Endothelial cell of umbilical vein (primary cell): ENCODE results near the gene SEPTIN3. TPM values are rescaled to one million over a fixed set of nuclear protein-coding genes. Genes with fewer than 3 reads are reported as not detected.

Experiments
- BruUV-seq: library from RNA; stranded (reverse); fragments of 400-500 nt; replicated peaks from 2 replicates; lab custom pipeline; 2021; lab: Mats Ljungman, UMichigan
- CTCF ChIA-PET: fragments of 300-600, 350-600 bp; sonication (Branson Sonifier 250); formaldehyde crosslinking; loops from one replicate; lab custom pipeline; 2021; ENCODE audit warnings: antibody characterized with exemption, inconsistent platforms; lab: Charles Lee
- POLR2A ChIA-PET: fragments of 300-600, 350-600 bp; sonication (Branson Sonifier 250); formaldehyde crosslinking; loops from one replicate; lab custom pipeline; 2021; ENCODE audit warnings: antibody characterized with exemption, inconsistent platforms; lab: Charles Lee
- DNase-seq: peaks from one replicate; pipeline ENCODE4 v3.0.0-alpha.2; 2011; ENCODE audit warnings: low read depth, low spot score
- FAIRE-seq: peaks from 2 replicates; lab custom pipeline; 2011; peaks lifted over from hg19 to GRCh38; lab: Jason Lieb, UNC
- H2AFZ ChIP-seq: 2 replicates; pipeline ENCODE4 v1.6.0; 2012; ENCODE audit warnings: low read depth, low read length, control low read depth, inconsistent platforms
- H3K27ac ChIP-seq: 2 replicates; pipeline ENCODE4 v1.5.1; 2011; ENCODE audit warnings: low read depth, mild to moderate bottlenecking, control low read depth, low read length, moderate library complexity; ENCODE audit not compliant: insufficient read depth
- H3K27me3 ChIP-seq, 2 experiments: 2 replicates each; pipeline versions ENCODE4 v1.6.0 to v1.6.1; 2011; ENCODE audit warnings: low read length in 2 of 2, mixed read lengths in 1 of 2; ENCODE audit not compliant: control insufficient read depth in 2 of 2, insufficient read depth in 2 of 2
- H3K36me3 ChIP-seq, 2 experiments: 2 replicates in 1 of 2; 3 replicates in 1 of 2; pipeline ENCODE4 v1.5.1; 2011; ENCODE audit warnings: low read length in 2 of 2, mild to moderate bottlenecking in 1 of 2, moderate library complexity in 1 of 2; ENCODE audit not compliant: control insufficient read depth in 2 of 2, insufficient read depth in 2 of 2; ENCODE audit errors: extremely low read depth in 1 of 2
- H3K4me1 ChIP-seq: 3 replicates; pipeline ENCODE4 v1.5.1; 2011; ENCODE audit warnings: mild to moderate bottlenecking, low read length; ENCODE audit not compliant: control insufficient read depth, insufficient read depth; ENCODE audit errors: extremely low read depth
- H3K4me2 ChIP-seq: 2 replicates; pipeline ENCODE4 v1.6.1; 2011; ENCODE audit warnings: low read length, control low read depth, mixed read lengths; ENCODE audit not compliant: insufficient read depth
- H3K4me3 ChIP-seq, 3 experiments: fragments of 200-600 bp in 1 of 3; sonication (generic), shearing (Covaris generic) in 1 of 3; replicated peaks in 1 of 3; 2 replicates each; pipeline ENCODE4 v1.5.1; 2011 to 2016; ENCODE audit warnings: control low read depth in 3 of 3, low read length in 3 of 3, mild to moderate bottlenecking in 2 of 3, inconsistent platforms in 1 of 3, low read depth in 1 of 3, moderate library complexity in 1 of 3; ENCODE audit not compliant: insufficient read depth in 1 of 3
- H3K79me2 ChIP-seq: 2 replicates; pipeline ENCODE4 v1.6.0; 2012; ENCODE audit warnings: low read length, inconsistent platforms; ENCODE audit not compliant: control insufficient read depth, insufficient read depth
- H3K9ac ChIP-seq: replicated peaks from 2 replicates; pipeline ENCODE3; 2011; ENCODE audit warnings: low read length, control low read depth; ENCODE audit not compliant: insufficient read depth; ENCODE audit errors: extremely low read depth
- H3K9me1 ChIP-seq: replicated peaks from 3 replicates; pipeline ENCODE4 v1.6.0; 2011; ENCODE audit warnings: mild to moderate bottlenecking, low read length; ENCODE audit not compliant: control insufficient read depth, insufficient read depth; ENCODE audit errors: extremely low read depth
- H3K9me3 ChIP-seq: replicated peaks from 2 replicates; pipeline ENCODE4 v1.5.1; 2012; ENCODE audit warnings: low read length, inconsistent platforms; ENCODE audit not compliant: control insufficient read depth, insufficient read depth
- H4K20me1 ChIP-seq: replicated peaks from 2 replicates; pipeline ENCODE3; 2011; ENCODE audit warnings: mild to moderate bottlenecking, low read length; ENCODE audit not compliant: control insufficient read depth, insufficient read depth; ENCODE audit errors: extremely low read depth
- CTCF ChIP-seq, 2 donors: IDR thresholded peaks; 1 replicate in 1 of 2; 2 replicates in 1 of 2; pipeline ENCODE4 v1.5.1; 2011; ENCODE audit warnings: low read length in 2 of 2, mild to moderate bottlenecking in 2 of 2, moderate library complexity in 2 of 2, control low read depth in 1 of 2, inconsistent platforms in 1 of 2, low read depth in 1 of 2; ENCODE audit not compliant: insufficient read depth in 1 of 2; ENCODE audit errors: extremely low read depth in 1 of 2
- EZH2 ChIP-seq: IDR thresholded peaks from 2 replicates; pipeline ENCODE4 v1.6.1; 2012; ENCODE audit warnings: borderline replicate concordance, low read depth, mild to moderate bottlenecking, moderate library complexity, low read length, inconsistent platforms; ENCODE audit not compliant: severe bottlenecking
- FOS ChIP-seq: IDR thresholded peaks from 2 replicates; pipeline ENCODE4 v1.6.1; 2011; ENCODE audit warnings: mild to moderate bottlenecking, low read length, moderate library complexity, borderline replicate concordance; ENCODE audit not compliant: insufficient read depth
- GATA2 ChIP-seq: IDR thresholded peaks from 2 replicates; pipeline ENCODE4 v1.7.0; 2011; ENCODE audit warnings: low read depth, mild to moderate bottlenecking, moderate library complexity, mixed read lengths, low read length; ENCODE audit not compliant: insufficient read length, insufficient read depth
- JUN ChIP-seq: IDR thresholded peaks from 2 replicates; pipeline ENCODE4 v1.6.1; 2011; ENCODE audit warnings: borderline replicate concordance, low read depth; ENCODE audit not compliant: insufficient read length, insufficient read depth
- MAX ChIP-seq: IDR thresholded peaks from 2 replicates; pipeline ENCODE4 v1.6.1; 2011; ENCODE audit not compliant: insufficient read depth, insufficient read length
- MYC ChIP-seq: IDR thresholded peaks from one replicate; pipeline ENCODE4 v1.6.1; 2011; ENCODE audit warnings: mild to moderate bottlenecking, low read depth, low read length
- POLR2A ChIP-seq: IDR thresholded peaks from 2 replicates; pipeline ENCODE4 v1.6.1; 2012; ENCODE audit warnings: low read depth, mild to moderate bottlenecking, control low read depth, low read length
- POLR2AphosphoS5 ChIP-seq: IDR thresholded peaks from 2 replicates; pipeline ENCODE4 v1.6.1; 2012; ENCODE audit warnings: low read depth, mild to moderate bottlenecking, control low read depth, low read length, moderate library complexity; ENCODE audit not compliant: insufficient read depth
- dilution Hi-C: fragments of 300-500 bp; cut with MboI; formaldehyde crosslinking; loops from one replicate; pipeline ENCODE4 v1.15.0; 2019; ENCODE audit warnings: low sequenced_read_pairs; ENCODE audit not compliant: extremely low pct_ligation_motif_present
- intact Hi-C: fragments of 100-400 bp; cut with micrococcal nuclease; formaldehyde crosslinking; loops from one replicate; pipeline ENCODE4 v1.10.0; 2022
- polyA plus RNA-seq, 4 experiments: library from polyadenylated mRNA; depleted of rRNA in 3 of 4; stranded (reverse) in 3 of 4; unstranded in 1 of 4; fragments of >200 nt; gene quantifications; 2 replicates each; pipeline versions ENCODE4 v1.2.1 to v1.2.3, GENCODE V29; 2011 to 2012; ENCODE audit warnings: missing spikeins in 1 of 4
- total RNA-seq: library from RNA; stranded (reverse); gene quantifications from 2 replicates; pipeline ENCODE4 v1.2.3, GENCODE V29; 2021

Gene SEPTIN3
- total and polyA plus RNA-seq, 2 donors (not counting 3 experiments of a cell fraction or from before 2014, with no cell fraction given): 0.08 to 0.18 TPM

GRCh38 chr22:41932353-41932752 is 36.9 kb upstream of the SEPTIN3 start:
- H3K9me3 ChIP-seq: no peaks in the 10 kb centered on the region
- no peak for FAIRE-seq
- intact Hi-C loops: no loop called here
- no peaks in the 10 kb centered on the region for H3K79me2 ChIP-seq
- CTCF ChIA-PET: interaction anchor here (1.0 kb wide), 1 partner anchor 9 kb away, joined by 4 read pairs; no protein-coding TSS in a partner anchor
- dilution Hi-C loops: no loop called here
- POLR2A ChIA-PET: no interaction called here
- no peak for DNase-seq
- no peaks in the 10 kb centered on the region for H3K4me1 ChIP-seq
- no peaks in the 10 kb centered on the region for H3K9me1 ChIP-seq
- no peak overlapping the region for H3K4me3 ChIP-seq
- no peak overlapping the region for H2AFZ ChIP-seq
- no peak overlapping the region for H3K27ac ChIP-seq
- no peak overlapping the region for H3K9ac ChIP-seq
- peaks cover 0 to under 1% of the 10 kb centered on the region in 2 experiments for H3K36me3 ChIP-seq
- TF ChIP-seq POLR2A (no peak), MAX (no peak), GATA2 (no peak), POLR2AphosphoS5 (no peak), CTCF (IDR thresholded peaks at IDR 0.05; ENCODE audit: extremely low read depth in 1 of 2, insufficient read depth in 1 of 2, low read depth in 1 of 2, low read length in 2 of 2) (no peak), JUN (no peak), FOS (no peak), MYC (no peak), EZH2 (no peak)
- H3K4me2 ChIP-seq: no peak overlapping the region
- no peaks in the 10 kb centered on the region for H3K27me3 ChIP-seq
- BruUV-seq: no TSS peak
- H4K20me1 ChIP-seq: no peaks in the 10 kb centered on the region
